ENCODE measurements around the gene ARAP2. TPM values are rescaled to one million over a fixed set of nuclear protein-coding genes. Genes with fewer than 3 reads are reported as not detected.

ARAP2 gene
- total RNA-seq, 1 donor from 2014 or later: 9.2 TPM

DNA sequence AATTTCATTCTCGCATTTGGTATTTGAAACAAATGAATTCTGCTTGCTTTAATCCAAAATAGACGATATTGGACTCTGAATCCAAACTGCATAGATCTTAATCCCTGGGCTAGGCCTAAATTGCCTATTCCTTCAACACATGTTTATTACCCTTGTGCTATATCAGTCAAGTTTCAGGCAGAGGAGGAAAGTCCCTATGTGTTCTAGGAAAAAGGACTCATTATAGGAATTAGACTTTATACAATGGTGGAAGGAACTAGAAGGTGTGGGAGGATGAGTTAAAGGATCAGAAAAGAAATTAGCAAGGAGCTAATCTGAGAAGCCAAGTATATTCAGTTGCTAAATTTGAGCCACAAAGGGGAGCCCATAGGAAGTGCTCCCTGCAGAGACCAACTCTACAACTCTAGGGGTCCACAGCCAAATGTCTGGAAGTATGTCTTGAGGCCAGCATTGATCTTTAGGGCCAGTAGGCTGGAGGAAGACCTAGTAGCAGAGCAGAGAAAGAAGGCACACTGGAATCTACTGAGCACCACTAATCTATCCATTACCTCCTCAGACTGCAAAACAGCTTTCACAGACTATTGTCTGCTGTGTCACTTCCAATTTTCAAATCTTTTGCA, 20.0 kb upstream of the ARAP2 start:
- Mint-ChIP-seq H3K27ac (no peak overlapping the region), H3K4me3 (ENCODE audit: low read depth) (no peak overlapping the region), H3K36me3 (ENCODE audit: insufficient read depth) (no peaks in the 10 kb centered on the region), H3K4me1 (ENCODE audit: low read depth) (no peaks in the 10 kb centered on the region), H3K27me3 (no peaks in the 10 kb centered on the region), H3K9me3 (ENCODE audit: low read depth) (no peaks in the 10 kb centered on the region)
- TF ChIP-seq, protein P1, sequence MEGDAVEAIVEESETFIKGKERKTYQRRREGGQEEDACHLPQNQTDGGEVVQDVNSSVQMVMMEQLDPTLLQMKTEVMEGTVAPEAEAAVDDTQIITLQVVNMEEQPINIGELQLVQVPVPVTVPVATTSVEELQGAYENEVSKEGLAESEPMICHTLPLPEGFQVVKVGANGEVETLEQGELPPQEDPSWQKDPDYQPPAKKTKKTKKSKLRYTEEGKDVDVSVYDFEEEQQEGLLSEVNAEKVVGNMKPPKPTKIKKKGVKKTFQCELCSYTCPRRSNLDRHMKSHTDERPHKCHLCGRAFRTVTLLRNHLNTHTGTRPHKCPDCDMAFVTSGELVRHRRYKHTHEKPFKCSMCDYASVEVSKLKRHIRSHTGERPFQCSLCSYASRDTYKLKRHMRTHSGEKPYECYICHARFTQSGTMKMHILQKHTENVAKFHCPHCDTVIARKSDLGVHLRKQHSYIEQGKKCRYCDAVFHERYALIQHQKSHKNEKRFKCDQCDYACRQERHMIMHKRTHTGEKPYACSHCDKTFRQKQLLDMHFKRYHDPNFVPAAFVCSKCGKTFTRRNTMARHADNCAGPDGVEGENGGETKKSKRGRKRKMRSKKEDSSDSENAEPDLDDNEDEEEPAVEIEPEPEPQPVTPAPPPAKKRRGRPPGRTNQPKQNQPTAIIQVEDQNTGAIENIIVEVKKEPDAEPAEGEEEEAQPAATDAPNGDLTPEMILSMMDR (IDR thresholded peaks at IDR 0.05; ENCODE audit: unreplicated experiment): no peak
- DNase-seq (ENCODE audit: low spot score, unreplicated experiment): no peak

DNA sequence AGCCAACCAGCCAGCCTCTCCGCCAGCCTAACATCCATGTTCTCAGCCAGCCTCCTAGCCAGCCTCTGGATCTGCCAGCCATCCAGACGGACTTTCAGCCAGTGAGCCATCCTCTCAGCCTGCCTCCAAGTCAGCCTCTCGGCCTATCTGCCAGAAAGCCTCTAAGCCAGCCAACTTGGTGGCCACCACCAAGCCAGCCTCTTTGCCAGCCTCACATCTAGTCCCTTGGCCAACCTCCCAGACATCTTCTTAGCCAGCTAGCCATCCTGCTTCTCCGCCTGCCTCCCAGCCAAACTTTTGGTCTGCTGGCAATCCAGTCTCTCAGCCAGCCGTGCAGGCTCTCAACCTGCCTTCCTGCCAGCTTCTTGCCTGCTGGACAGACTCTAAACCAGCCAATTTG, 16.4 kb upstream of the ARAP2 start:
- Mint-ChIP-seq H3K4me1 (ENCODE audit: low read depth) (no peaks in the 10 kb centered on the region), H3K27me3 (no peaks in the 10 kb centered on the region), H3K9me3 (ENCODE audit: low read depth) (no peaks in the 10 kb centered on the region), H3K27ac (no peak overlapping the region), H3K36me3 (ENCODE audit: insufficient read depth) (no peaks in the 10 kb centered on the region), H3K4me3 (ENCODE audit: low read depth) (no peak overlapping the region)
- DNase-seq (ENCODE audit: low spot score, unreplicated experiment): no peak
- TF ChIP-seq, protein P1 (IDR thresholded peaks at IDR 0.05; ENCODE audit: unreplicated experiment): no peak

DNA sequence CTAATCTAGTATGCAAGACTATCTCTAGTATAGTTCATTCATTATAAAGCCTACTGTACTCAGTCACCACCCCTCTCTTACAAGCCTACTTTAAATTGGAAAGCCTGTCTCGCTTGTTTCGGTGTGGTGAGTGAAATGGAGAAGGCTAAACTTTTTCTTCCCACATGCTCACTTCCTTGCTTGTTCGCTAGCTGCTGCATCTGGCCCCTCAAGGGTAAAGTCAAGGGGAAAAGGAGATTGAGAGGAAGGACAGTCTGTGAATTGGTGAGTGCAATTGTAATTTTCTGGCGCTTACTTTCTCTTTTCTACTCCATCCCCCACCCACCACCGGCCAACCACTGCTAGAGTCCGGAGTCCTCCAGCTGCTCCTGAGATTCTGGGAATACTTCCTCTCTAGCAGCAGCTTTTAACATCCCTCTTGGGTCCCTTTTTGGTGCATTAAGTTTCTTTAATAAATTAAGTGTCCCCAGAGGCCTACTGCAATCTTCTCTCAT, 12.1 kb upstream of the ARAP2 start:
- Mint-ChIP-seq H3K4me1 (ENCODE audit: low read depth) (no peaks in the 10 kb centered on the region), H3K9me3 (ENCODE audit: low read depth) (no peaks in the 10 kb centered on the region), H3K27ac (no peak overlapping the region), H3K4me3 (ENCODE audit: low read depth) (no peak overlapping the region), H3K27me3 (no peaks in the 10 kb centered on the region), H3K36me3 (ENCODE audit: insufficient read depth) (no peaks in the 10 kb centered on the region)
- TF ChIP-seq, protein P1 (IDR thresholded peaks at IDR 0.05; ENCODE audit: unreplicated experiment): no peak
- no peak for DNase-seq (ENCODE audit: low spot score, unreplicated experiment)

DNA sequence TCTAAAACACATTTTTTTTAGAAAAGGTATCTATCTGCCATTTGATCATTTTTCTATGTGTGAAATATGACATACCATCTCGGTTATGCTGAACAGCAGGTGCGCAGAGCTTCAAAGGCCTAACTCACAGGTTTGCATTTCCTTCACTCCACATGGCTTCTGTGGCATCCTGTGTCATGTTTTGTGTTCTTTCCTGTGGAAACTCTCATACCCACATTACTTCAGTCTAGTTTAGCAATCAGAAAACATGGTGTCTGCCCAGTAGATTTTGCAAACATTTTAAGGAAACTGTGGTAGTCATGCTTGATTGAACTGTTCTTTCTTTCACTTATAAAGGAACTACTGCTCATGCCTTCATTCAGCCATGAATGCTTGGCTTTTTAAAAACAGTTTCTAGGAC, 11.3 kb upstream of the ARAP2 start:
- Mint-ChIP-seq H3K27me3 (no peaks in the 10 kb centered on the region), H3K9me3 (ENCODE audit: low read depth) (no peaks in the 10 kb centered on the region), H3K36me3 (ENCODE audit: insufficient read depth) (no peaks in the 10 kb centered on the region), H3K4me3 (ENCODE audit: low read depth) (no peak overlapping the region), H3K4me1 (ENCODE audit: low read depth) (no peaks in the 10 kb centered on the region), H3K27ac (no peak overlapping the region)
- TF ChIP-seq, protein P1 (IDR thresholded peaks at IDR 0.05; ENCODE audit: unreplicated experiment): no peak
- no peak for DNase-seq (ENCODE audit: low spot score, unreplicated experiment)

DNA sequence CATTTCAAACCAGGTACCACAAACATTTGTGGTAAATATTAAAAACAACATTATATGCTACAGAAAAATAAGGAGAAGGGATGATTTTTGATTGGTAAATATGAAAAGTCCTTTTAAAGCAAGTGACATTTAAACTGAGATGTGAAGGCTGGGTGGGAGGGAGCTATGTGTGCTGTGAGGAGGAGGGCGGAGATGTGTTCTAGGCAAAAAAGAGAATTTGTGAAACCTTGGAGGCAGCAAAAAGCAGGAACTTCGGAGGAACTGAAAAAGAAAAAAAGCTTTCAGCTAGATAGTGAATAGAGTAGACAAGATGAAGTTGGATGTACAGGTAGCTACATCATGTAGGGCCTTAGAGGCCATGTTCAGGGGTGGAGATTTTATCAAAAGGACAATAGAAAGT, 10.1 kb upstream of the ARAP2 start:
- H3K27ac Mint-ChIP-seq: no peak overlapping the region
- H3K27me3 Mint-ChIP-seq: no peaks in the 10 kb centered on the region
- no peaks in the 10 kb centered on the region for H3K36me3 Mint-ChIP-seq (ENCODE audit: insufficient read depth)
- H3K4me3 Mint-ChIP-seq (ENCODE audit: low read depth): no peak overlapping the region
- TF ChIP-seq, protein P1 (IDR thresholded peaks at IDR 0.05; ENCODE audit: unreplicated experiment): no peak
- DNase-seq (ENCODE audit: low spot score, unreplicated experiment): no peak
- H3K4me1 Mint-ChIP-seq (ENCODE audit: low read depth): no peaks in the 10 kb centered on the region
- no peaks in the 10 kb centered on the region for H3K9me3 Mint-ChIP-seq (ENCODE audit: low read depth)

Data from progenitor cell of endocrine pancreas (in vitro differentiated cells).